Chondrocyte (in vitro differentiated cells): ENCODE data around the gene HORMAD2. TPM values are rescaled to one million over a fixed set of nuclear protein-coding genes. Genes with fewer than 3 reads are reported as not detected.

ENCODE experiments used
- DNase-seq: peaks from one replicate; pipeline ENCODE4 v3.0.0; 2021; ENCODE audit warnings: mixed read lengths, low spot score
- H3K27ac Mint-ChIP-seq: one replicate; pipeline ENCODE4 v1.8.0; 2021; ENCODE audit warnings: mild to moderate bottlenecking, moderate library complexity, mixed read lengths; ENCODE audit not compliant: unreplicated experiment
- H3K27me3 Mint-ChIP-seq: 2 replicates; pipeline ENCODE4 v1.8.0; 2021; ENCODE audit warnings: low read depth, mixed read lengths
- H3K36me3 Mint-ChIP-seq: 2 replicates; pipeline ENCODE4 v1.8.0; 2021; ENCODE audit warnings: low read depth, mixed read lengths
- H3K4me1 Mint-ChIP-seq: 2 replicates; pipeline ENCODE4 v1.8.0; 2021; ENCODE audit warnings: low read depth, mild to moderate bottlenecking, mixed read lengths
- H3K4me3 Mint-ChIP-seq: one replicate; pipeline ENCODE4 v1.8.0; 2021; ENCODE audit warnings: mild to moderate bottlenecking, moderate library complexity, mixed read lengths; ENCODE audit not compliant: unreplicated experiment
- H3K9me3 Mint-ChIP-seq: 2 replicates; pipeline ENCODE4 v1.8.0; 2021; ENCODE audit warnings: low read depth, mixed read lengths
- total RNA-seq: library from RNA; stranded (reverse); gene quantifications from 3 replicates; pipeline ENCODE4 v1.2.1, GENCODE V29; 2021
- TF ChIP-seq, protein P1 (sequence below): fragments of 200-600 bp; sonication (generic); IDR thresholded peaks from 2 replicates; pipeline ENCODE4 v1.5.0; 2021; ENCODE audit warnings: antibody characterized with exemption, mild to moderate bottlenecking, moderate library complexity

The HORMAD2 gene
- total RNA-seq, 1 donor from 2014 or later = not detected

DNA sequence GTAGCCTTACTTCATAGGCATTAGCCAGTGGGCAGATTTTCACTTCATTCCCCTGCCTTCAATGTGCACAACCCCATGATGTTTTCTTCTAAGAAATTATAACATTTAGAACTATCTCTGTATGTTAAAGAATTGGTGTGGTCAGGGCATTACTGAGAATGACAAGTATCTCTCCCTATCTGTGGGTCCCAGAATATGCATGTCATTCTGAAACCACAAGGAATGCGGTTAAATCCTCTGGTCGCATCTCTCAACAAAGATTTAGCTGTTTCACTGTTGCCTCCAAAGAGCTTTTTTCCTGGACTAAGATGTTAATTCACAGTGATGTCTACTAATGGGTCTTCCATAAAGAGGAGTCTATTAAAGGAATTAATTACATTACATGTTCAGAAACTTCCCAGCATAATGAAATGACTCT, 103.6 kb downstream of the HORMAD2 start:
- H3K4me3 Mint-ChIP-seq = no peak overlapping the region
- no peaks in the 10 kb centered on the region for H3K27me3 Mint-ChIP-seq
- peaks cover 14% of the 10 kb centered on the region for H3K4me1 Mint-ChIP-seq
- H3K36me3 Mint-ChIP-seq = no peaks in the 10 kb centered on the region
- peak overlapping the region; percentile 58 for H3K27ac Mint-ChIP-seq
- no peaks in the 10 kb centered on the region for H3K9me3 Mint-ChIP-seq
- TF ChIP-seq, protein P1, sequence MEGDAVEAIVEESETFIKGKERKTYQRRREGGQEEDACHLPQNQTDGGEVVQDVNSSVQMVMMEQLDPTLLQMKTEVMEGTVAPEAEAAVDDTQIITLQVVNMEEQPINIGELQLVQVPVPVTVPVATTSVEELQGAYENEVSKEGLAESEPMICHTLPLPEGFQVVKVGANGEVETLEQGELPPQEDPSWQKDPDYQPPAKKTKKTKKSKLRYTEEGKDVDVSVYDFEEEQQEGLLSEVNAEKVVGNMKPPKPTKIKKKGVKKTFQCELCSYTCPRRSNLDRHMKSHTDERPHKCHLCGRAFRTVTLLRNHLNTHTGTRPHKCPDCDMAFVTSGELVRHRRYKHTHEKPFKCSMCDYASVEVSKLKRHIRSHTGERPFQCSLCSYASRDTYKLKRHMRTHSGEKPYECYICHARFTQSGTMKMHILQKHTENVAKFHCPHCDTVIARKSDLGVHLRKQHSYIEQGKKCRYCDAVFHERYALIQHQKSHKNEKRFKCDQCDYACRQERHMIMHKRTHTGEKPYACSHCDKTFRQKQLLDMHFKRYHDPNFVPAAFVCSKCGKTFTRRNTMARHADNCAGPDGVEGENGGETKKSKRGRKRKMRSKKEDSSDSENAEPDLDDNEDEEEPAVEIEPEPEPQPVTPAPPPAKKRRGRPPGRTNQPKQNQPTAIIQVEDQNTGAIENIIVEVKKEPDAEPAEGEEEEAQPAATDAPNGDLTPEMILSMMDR = no peak
- DNase-seq = no peak

DNA sequence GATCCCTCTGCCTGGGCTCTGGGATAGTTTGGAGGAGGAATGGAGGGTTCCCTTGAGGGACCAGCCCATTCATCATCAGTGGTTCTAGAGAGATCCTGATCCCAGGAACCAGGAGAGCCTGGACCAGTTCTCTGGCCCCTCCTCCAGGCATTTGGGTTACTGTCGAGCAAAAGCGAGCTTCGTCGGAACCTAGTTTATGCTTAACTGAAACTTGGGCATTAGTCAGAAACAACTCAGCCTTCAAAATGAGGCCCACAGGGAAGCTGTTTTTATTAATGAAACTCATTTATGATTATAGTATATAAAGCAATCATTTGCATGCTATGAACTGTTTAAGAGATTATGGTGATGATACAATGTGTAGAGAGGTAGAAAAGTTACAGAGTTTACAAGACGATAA, 104.9 kb downstream of the HORMAD2 start:
- no peak for DNase-seq
- no peaks in the 10 kb centered on the region for H3K9me3 Mint-ChIP-seq
- no peaks in the 10 kb centered on the region for H3K36me3 Mint-ChIP-seq
- H3K27me3 Mint-ChIP-seq = no peaks in the 10 kb centered on the region
- TF ChIP-seq, protein P1 = no peak
- H3K4me3 Mint-ChIP-seq = no peak overlapping the region
- H3K4me1 Mint-ChIP-seq = peaks cover 14% of the 10 kb centered on the region
- no peak overlapping the region for H3K27ac Mint-ChIP-seq

DNA sequence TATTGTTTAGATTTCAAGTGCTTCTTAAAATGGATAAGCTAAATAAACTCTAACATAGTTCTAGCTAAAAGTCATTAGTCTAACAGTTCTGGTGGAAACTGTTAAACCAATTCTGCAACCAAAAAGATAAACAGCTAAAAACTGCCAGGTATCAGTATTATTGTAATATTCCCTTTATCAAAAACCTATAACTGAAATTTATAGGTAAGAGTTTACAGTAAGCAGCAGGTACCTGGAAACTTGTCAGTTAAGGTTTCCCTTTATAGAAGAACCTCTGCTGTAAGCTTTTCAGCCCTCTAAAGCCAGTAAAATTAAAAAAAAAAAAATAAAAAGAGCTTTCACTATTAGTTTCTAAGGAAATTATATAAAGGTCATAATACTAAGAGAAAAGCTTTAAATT, 105.3 kb downstream of the HORMAD2 start:
- Mint-ChIP-seq H3K27me3 (no peaks in the 10 kb centered on the region), H3K36me3 (no peaks in the 10 kb centered on the region)

GRCh38 chr22:30186041-30186440, 105.8 kb downstream of the HORMAD2 start:
- Mint-ChIP-seq H3K36me3 (no peaks in the 10 kb centered on the region), H3K27ac (no peak overlapping the region), H3K4me1 (peaks cover 20% of the 10 kb centered on the region), H3K9me3 (no peaks in the 10 kb centered on the region), H3K4me3 (no peak overlapping the region), H3K27me3 (no peaks in the 10 kb centered on the region)
- no peak for DNase-seq
- TF ChIP-seq, protein P1 = no peak

More for the DNA sequence above, 105.3 kb downstream of the HORMAD2 start:
- H3K4me1 Mint-ChIP-seq = peaks cover 15% of the 10 kb centered on the region
- no peak overlapping the region for H3K27ac Mint-ChIP-seq
- TF ChIP-seq, protein P1 = no peak
- no peaks in the 10 kb centered on the region for H3K9me3 Mint-ChIP-seq
- no peak overlapping the region for H3K4me3 Mint-ChIP-seq
- DNase-seq = no peak

- Mint-ChIP-seq H3K4me3 (no peak overlapping the region), H3K4me1 (peaks cover 24% of the 10 kb centered on the region), H3K36me3 (no peaks in the 10 kb centered on the region), H3K27ac (no peak overlapping the region), H3K27me3 (no peaks in the 10 kb centered on the region), H3K9me3 (no peaks in the 10 kb centered on the region)
- TF ChIP-seq, protein P1 = no peak
- no peak for DNase-seq
These were observed 106.2 kb downstream of the HORMAD2 start for GRCh38 chr22:30186510-30186909.
